Testis (tissue), 3 donors: Measurements from ENCODE around the gene CDYL. TPM values are rescaled to one million over a fixed set of nuclear protein-coding genes. Genes with fewer than 3 reads are reported as not detected.

Experiments used
- DNase-seq: peaks from one replicate; pipeline ENCODE4 v3.0.0-alpha.2; 2019
- H3K27ac ChIP-seq, 2 donors: fragments of 200-600 bp; sonication (generic); one replicate each; pipeline ENCODE4 v1.5.1; 2019
- H3K27me3 ChIP-seq: fragments of 200-600 bp; sonication (generic); one replicate; pipeline ENCODE4 v1.5.1; 2019
- H3K36me3 ChIP-seq: fragments of 200-600 bp; sonication (generic); one replicate; pipeline ENCODE4 v1.5.1; 2017; ENCODE audit warnings: low read depth; ENCODE audit errors: missing control alignments
- H3K4me1 ChIP-seq: fragments of 200-600 bp; sonication (generic); one replicate; pipeline ENCODE4 v1.5.1; 2019
- H3K4me3 ChIP-seq, 2 donors: fragments of 200-600 bp; sonication (generic); one replicate each; pipeline ENCODE4 v1.5.1; 2017 to 2019
- H3K9me3 ChIP-seq: fragments of 200-600 bp; sonication (generic); one replicate; pipeline ENCODE4 v1.5.1; 2017
- CTCF ChIP-seq, 3 experiments: fragments of 450-650 bp in 2 of 3; fragments of 200-600 bp in 1 of 3; sonication (generic) in 1 of 3; IDR thresholded peaks; one replicate each; pipeline ENCODE4 v1.5.1; 2016 to 2019; ENCODE audit warnings: antibody characterized with exemption in 3 of 3, mild to moderate bottlenecking in 2 of 3, moderate library complexity in 1 of 3
- POLR2A ChIP-seq: fragments of 450-650 bp; IDR thresholded peaks from one replicate; pipeline ENCODE4 v1.6.1; 2017; ENCODE audit warnings: antibody characterized with exemption, mild to moderate bottlenecking, moderate library complexity
- WGBS, 2 donors: methylation state at CpG; one replicate each; pipeline ENCODE4 v1.1.5; 2018; 5-methylcytosine and 5-hydroxymethylcytosine counted together
- intact Hi-C: fragments of 100-400 bp; cut with DNase I; formaldehyde crosslinking; loops from one replicate; pipeline ENCODE4 v1.15.1; 2023; ENCODE audit warnings: low total_unique reads
- polyA plus RNA-seq: library from polyadenylated mRNA; stranded (reverse); fragments of 350-450 nt; fragmentation: Illumina TruSeq; extraction: RNeasy Lipid Tissue Mini Kit (QIAGEN cat#74804); gene quantifications from one replicate; pipeline ENCODE4 v1.2.3, GENCODE V29; 2014; ENCODE audit warnings: low read depth, low replicate concordance; ENCODE audit not compliant: insufficient read depth
- total RNA-seq, 2 donors: library from RNA; depleted of rRNA; stranded (reverse); fragments of >200 nt; gene quantifications; one replicate each; pipeline ENCODE4 v1.2.3, GENCODE V29; 2016

Gene CDYL
- total and polyA plus RNA-seq, 3 donors from 2014 or later = 26.8 to 72.8 (median 46.3) TPM

- intact Hi-C loops = no loop called here
- no peaks in the 10 kb centered on the region for H3K9me3 ChIP-seq
- DNase-seq = no peak
- TF ChIP-seq CTCF (IDR thresholded peaks at IDR 0.05) (no peak), POLR2A (no peak)
- WGBS, 2 donors = 86 to 92% methylated on average over 8 of the region's 8 CpGs
- H3K27me3 ChIP-seq = no peaks in the 10 kb centered on the region
- no peaks in the 10 kb centered on the region for H3K36me3 ChIP-seq
- H3K27ac ChIP-seq = no peak overlapping the region
- H3K4me1 ChIP-seq = no peaks in the 10 kb centered on the region
- no peak overlapping the region for H3K4me3 ChIP-seq
Observed at GRCh38 chr6:4932228-4932903, 156.2 kb downstream of the CDYL start.

GRCh38 chr6:4935486-4935885 is 159.3 kb downstream of the CDYL start:
- Histone ChIP-seq H3K36me3 (no peaks in the 10 kb centered on the region), H3K4me3 (no peak overlapping the region), H3K9me3 (no peaks in the 10 kb centered on the region), H3K4me1 (no peaks in the 10 kb centered on the region), H3K27ac (no peak overlapping the region), H3K27me3 (no peaks in the 10 kb centered on the region)
- intact Hi-C loops = no loop called here
- no peak for TF ChIP-seq POLR2A
- no peak for TF ChIP-seq CTCF (IDR thresholded peaks at IDR 0.05)
- no peak for DNase-seq
- WGBS, 2 donors = 87 to 94% methylated on average over 10 of the region's 10 CpGs

GRCh38 chr6:4935975-4936680 is 159.9 kb downstream of the CDYL start:
- no peaks in the 10 kb centered on the region for H3K27me3 ChIP-seq
- intact Hi-C loops = no loop called here
- DNase-seq = no peak
- 83 to 84% methylated on average over 13 of the region's 13 CpGs for WGBS, 2 donors
- H3K4me3 ChIP-seq = no peak overlapping the region
- TF ChIP-seq POLR2A = no peak
- no peak for TF ChIP-seq CTCF (IDR thresholded peaks at IDR 0.05)
- no peak overlapping the region for H3K27ac ChIP-seq
- H3K4me1 ChIP-seq = no peaks in the 10 kb centered on the region
- no peaks in the 10 kb centered on the region for H3K36me3 ChIP-seq
- no peaks in the 10 kb centered on the region for H3K9me3 ChIP-seq

- 30 to 41% methylated on average over 4 of the region's 4 CpGs for WGBS, 2 donors
- no peaks in the 10 kb centered on the region for H3K4me1 ChIP-seq
- intact Hi-C loops = no loop called here
- H3K27ac ChIP-seq = no peak overlapping the region
- no peaks in the 10 kb centered on the region for H3K36me3 ChIP-seq
- peak; percentile 42 to 51 (median 48) for TF ChIP-seq CTCF (IDR thresholded peaks at IDR 0.05)
- TF ChIP-seq POLR2A = no peak
- no peaks in the 10 kb centered on the region for H3K27me3 ChIP-seq
- no peak overlapping the region for H3K4me3 ChIP-seq
- no peak for DNase-seq
- no peaks in the 10 kb centered on the region for H3K9me3 ChIP-seq
Observed at GRCh38 chr6:4936681-4937041, 160.5 kb downstream of the CDYL start.
